Activated T-cell treated with anti-CD3 and anti-CD28 coated beads for 24 hours (primary cell): ENCODE data around the gene KCTD12.

Experiments
- DNase-seq: peaks from one replicate; pipeline ENCODE4 v3.0.0-alpha.2; 2020; ENCODE audit warnings: low read depth

Gene KCTD12

DNA sequence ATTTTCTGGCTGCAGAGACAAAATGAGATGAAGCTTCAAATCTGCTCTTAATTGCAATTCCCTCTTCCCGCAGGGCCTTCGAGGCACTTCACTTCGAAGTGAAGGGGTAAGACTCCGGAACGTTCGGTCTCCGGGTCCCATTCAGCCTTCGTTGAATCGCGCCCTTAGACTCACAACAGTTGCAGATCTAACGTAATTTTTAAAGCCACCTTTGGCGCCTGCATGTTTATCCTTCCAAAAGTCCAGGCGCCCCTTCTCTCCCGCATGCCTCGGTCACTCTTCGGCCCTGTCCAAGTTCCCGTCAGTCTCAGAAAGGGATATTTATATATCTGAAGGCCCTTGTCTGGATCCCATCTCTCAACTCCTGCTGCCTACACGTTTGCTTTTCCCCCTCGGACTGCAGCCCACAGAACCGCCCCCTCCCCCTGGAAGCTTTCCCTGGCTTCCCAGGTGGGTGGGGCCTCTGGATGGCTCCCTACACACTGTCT lies 915 bp upstream of the KCTD12 start:
- no peak for DNase-seq

GRCh38 chr13:76886005-76886291 lies 257 bp downstream of the KCTD12 start:
- no peak for DNase-seq

- DNase-seq: peak; percentile 36
These were observed 801 bp downstream of the KCTD12 start for GRCh38 chr13:76885203-76886004.

DNA sequence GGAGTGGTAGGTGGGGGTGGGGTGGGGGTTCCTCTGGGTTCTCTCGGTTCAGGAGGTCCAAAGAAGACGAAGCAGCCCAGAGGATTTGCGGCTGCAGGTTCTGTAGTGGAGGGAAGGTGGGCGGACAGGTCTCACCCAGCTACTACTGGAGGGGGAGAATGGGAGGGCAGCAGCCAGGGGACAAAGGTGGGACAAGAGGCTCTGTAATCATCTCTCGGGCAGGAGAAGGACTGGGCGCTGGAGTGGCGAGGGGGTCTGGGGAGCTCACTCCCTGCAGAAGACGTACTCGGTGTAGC lies 1.4 kb downstream of the KCTD12 start:
- no peak for DNase-seq

DNA sequence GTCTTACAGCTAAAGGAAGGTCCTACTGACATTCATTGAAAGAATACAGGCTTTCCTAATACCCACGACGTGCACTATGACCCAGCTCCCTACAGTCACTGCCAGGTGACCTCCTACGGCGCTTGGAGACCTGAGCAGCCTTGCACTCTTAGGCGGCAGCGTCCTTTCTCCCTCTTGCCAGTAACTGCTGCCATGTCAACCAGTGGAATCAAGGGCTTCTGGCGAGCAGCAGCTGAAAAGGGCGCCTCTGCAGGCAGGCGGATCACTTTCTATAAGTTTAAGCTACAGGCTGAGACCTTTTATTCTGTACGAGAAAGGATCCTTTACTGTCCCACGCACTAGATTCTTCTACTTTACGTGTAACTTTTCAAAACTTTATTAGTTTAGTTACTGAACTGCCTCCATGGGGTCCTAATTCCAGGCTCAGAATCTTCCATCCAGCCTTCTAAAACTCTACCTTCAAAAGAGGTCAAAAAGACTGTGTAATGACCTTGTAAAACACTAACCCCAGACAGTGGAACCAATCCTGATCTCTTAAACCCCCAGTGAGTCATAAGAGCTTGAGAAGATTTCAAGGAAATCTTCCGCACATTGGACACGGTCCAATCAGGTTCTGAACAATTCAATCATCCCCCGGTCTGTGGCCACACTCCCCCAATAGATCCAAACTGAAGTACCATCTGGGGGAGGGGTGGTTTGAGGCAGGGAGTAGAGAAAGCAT lies 1.9 kb downstream of the KCTD12 start:
- DNase-seq: no peak

GRCh38 chr13:76883236-76883635 lies 3.0 kb downstream of the KCTD12 start:
- no peak for DNase-seq

GRCh38 chr13:76882431-76882830 lies 3.8 kb downstream of the KCTD12 start:
- DNase-seq: no peak

- no peak for DNase-seq
These were observed 6.3 kb downstream of the KCTD12 start for GRCh38 chr13:76879883-76880270.

DNA sequence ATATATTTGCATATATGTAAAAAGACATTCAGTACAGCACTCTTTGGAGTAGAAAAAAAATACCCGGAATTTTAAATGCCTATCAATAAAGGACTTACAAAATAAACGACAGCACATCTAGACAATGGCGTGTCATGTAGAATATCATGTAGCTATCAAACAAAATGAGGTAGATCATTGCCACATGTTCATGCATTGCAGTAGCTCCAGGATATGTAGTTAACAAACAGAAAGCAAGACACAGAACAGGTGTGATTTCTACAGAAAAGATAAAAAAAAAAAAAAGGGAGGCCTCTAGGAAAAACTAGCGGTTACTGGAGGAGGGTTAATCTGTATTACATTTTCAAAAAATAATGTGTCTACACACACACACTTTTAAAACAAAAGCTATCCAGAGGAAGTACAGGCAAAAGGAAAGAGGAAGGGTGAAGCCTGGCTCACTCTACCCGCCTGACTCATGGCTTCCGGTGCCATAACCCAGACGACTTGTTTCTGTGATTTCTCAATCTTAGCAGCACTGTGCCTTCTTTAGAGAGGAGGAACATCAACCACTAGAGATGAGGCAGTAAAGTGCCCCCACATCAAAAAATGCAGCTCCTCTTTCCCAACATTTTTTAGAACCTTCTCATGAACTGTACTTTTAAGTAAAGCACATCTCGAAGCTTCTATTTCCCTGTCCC lies 6.9 kb downstream of the KCTD12 start:
- peak; percentile 48 for DNase-seq

DNA sequence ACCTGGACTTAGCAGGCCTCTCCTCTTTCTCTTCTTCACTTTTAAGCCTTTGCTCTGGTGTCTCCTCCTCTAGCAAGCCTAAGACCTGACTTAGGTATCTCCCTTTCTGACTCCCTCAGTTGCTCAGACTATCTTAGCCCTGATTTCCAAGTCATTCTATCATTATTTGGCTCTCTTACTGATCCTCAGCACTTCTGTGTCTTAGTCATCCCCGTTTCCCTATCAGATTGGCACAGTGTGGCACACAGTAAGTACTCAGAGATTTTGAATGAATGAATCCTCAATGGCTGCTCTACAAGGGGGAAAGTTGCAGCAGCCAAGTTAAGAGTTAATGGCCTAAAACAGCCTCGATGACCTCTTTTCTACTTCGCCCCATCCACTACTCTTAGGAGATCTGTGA lies 8.2 kb downstream of the KCTD12 start:
- DNase-seq: no peak

- DNase-seq: no peak
These were observed 10.9 kb downstream of the KCTD12 start for GRCh38 chr13:76875271-76875815.

GRCh38 chr13:76874479-76874878 lies 11.7 kb downstream of the KCTD12 start:
- no peak for DNase-seq

DNA sequence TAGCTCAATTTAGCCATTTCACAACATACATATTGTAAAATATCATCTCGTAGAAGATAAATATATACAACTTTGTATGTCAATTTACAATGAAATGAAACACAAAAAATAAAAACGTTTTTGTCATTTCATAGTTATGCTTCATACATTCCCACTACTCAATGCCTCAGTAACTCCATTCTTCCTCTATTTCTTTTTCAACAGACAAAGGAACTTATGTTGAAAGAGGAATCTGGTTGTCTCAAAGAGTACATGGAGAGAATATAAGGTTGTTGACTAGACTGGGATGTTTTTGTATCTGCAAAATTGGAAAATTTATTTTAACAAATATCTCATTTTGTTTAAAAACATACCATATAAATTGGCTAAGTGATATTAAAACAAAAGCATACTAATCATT lies 12.8 kb downstream of the KCTD12 start:
- no peak for DNase-seq

DNA sequence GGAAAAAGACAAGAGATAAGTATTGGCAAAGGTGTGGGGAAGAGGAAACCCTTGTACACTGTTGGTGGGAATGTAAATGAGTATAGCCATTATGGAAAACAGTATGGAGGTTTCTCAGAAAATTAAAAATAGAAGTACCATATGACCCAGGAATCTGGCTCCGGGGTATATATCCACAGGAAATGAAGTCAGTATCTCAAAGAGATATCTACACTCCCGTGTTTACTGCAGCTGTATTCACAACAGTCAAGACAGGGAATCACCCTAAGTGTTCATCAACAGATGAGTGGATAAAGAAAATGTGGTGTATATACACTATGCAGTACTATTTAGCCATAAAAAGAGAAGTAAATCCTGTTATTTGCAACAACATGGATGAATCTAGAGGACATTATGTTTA lies 13.5 kb downstream of the KCTD12 start:
- no peak for DNase-seq

- no peak for DNase-seq
These were observed 14.8 kb downstream of the KCTD12 start for GRCh38 chr13:76871432-76871831.

DNA sequence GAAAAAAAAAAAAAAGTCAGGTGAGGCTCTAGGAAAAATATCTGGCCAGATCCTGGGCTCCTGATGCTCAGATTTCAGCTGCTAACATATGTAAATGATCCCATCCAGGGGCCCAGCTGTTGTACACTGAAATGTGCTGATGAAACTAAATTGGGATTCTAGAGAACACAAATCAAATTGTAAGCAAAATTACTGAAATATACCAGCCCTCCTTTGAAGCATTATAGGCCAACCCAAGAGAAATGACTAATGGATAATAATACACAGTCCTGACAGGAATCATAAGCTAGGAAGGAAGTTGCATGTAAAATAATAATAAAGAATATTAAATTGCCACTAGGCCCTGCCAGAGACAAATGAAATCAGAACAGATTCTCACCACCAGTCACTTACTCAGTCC lies 17.8 kb downstream of the KCTD12 start:
- no peak for DNase-seq

DNA sequence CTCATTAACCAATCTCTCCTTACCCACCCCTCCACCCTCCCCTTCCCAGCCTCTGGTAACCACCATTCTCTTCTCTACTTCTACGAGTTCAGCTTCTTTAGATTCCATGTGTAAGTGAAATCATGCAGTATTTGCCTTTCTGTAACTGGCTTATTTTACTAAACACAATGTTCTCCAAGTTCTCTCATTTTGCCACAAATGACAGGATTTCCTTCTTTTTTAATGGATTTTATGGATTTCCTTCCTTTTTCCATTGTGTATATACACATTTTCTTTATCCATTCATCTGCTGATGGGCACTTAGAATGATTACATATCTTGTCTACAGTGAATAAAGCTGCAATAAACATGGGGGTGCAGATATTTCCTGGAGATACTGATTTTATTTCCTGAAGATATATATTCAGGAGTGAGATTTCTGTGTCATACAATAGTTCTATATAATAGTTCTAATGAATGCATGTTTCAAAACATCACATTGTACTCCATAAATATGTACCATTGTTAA lies 20.2 kb downstream of the KCTD12 start:
- no peak for DNase-seq

DNA sequence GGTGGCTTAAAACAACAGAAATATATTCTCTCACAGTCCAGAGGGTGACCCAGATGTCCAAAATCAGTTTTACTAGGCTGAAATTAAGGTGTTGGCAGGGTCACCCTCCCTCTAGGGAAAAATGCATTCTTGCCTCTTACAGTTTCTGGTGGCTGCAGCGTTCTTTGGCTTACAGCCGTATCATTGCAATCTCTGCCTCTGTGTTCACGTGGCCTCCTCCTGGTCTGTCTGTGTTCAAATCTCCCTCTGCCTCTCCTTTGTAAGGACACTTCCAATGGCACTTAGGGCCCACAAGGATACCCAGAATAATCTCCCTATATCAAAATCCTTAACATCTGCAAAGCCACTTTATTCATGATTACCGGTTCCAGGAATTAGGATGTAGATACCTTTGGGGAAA lies 21.1 kb downstream of the KCTD12 start:
- DNase-seq: no peak

GRCh38 chr13:76864259-76864658 lies 21.9 kb downstream of the KCTD12 start:
- no peak for DNase-seq

DNA sequence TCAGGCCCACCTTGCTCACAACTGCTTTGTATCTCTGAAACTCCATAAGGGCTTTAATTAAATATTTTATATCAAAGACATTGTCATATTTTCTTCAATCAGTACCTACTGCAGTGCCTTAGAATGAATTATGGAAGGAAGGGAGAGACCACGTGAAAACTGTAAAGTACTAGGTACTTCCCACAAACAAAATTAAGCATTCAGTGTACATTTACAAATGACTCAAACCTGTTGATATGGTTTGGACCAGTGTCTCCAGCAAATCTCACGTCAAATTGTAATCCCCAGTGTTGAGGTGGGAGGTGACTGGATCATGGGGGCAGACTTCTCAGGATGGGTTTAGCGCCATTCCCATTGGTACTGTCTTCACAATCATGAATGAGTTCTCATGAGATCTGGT lies 23.2 kb downstream of the KCTD12 start:
- no peak for DNase-seq

- no peak for DNase-seq
These were observed 24.3 kb downstream of the KCTD12 start for GRCh38 chr13:76861859-76862258.

GRCh38 chr13:76860706-76861105 lies 25.5 kb downstream of the KCTD12 start:
- no peak for DNase-seq

DNA sequence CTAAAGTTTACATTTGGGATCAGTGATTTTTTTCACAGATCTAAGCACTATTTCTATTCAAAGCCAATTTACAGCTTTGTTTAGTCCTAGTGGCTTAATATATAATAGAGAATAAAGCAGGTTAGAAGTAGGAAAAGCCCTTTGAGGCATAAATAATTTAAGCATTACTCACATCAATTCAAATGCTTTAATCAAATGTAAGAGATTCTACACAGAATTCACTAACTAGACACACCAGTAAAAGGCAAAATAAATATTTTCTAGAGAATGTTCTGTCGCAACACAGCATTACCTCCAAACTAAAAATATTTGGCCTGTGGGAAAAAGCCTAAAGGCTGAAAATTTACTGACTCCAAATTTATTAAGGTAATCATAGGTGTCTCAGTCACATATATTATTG lies 31.3 kb downstream of the KCTD12 start:
- DNase-seq: no peak
